SK-N-SH treated with all-trans-retinoic acid at 6 μM for 48 hours (cell line): ENCODE measurements around the gene ACAA1.

Experiments used
- ATAC-seq: fragments of 200-7000 bp; cut with Tn5 transposase; 3 replicates; pipeline ENCODE4 v1.9.1; 2020; ENCODE audit warnings: mild to moderate bottlenecking, moderate library complexity
- ARNTL ChIP-seq: fragments of 450-650 bp; formaldehyde crosslinking; IDR thresholded peaks from 2 replicates; pipeline ENCODE4 v1.5.0; 2020; ENCODE audit warnings: low read depth, mild to moderate bottlenecking, moderate library complexity, borderline replicate concordance
- BACH2 ChIP-seq: fragments of 250-450 bp; sonication (Bioruptor Pico); IDR thresholded peaks from 2 replicates; pipeline ENCODE4 v1.9.0; 2021; ENCODE audit warnings: mild to moderate bottlenecking, borderline replicate concordance
- CREB5 ChIP-seq: fragments of 250-450 bp; sonication (Bioruptor Pico); IDR thresholded peaks from 2 replicates; pipeline ENCODE4 v1.5.1; 2020; ENCODE audit warnings: low read depth, mild to moderate bottlenecking, moderate library complexity
- CSDC2 ChIP-seq: fragments of 250-450 bp; sonication (Bioruptor Pico); IDR thresholded peaks from 2 replicates; pipeline ENCODE4 v1.5.0; 2020; ENCODE audit warnings: mild to moderate bottlenecking, moderate library complexity
- GLIS3 ChIP-seq: fragments of 250-450 bp; sonication (Bioruptor Pico); IDR thresholded peaks from 2 replicates; pipeline ENCODE4 v1.5.0; 2020; ENCODE audit warnings: mild to moderate bottlenecking, moderate library complexity
- ISL1 ChIP-seq: fragments of 250-450 bp; sonication (Bioruptor Pico); IDR thresholded peaks from 2 replicates; pipeline ENCODE4 v2.1.2; 2022; ENCODE audit warnings: mild to moderate bottlenecking, moderate library complexity
- OSR1 ChIP-seq: fragments of 250-450 bp; sonication (Bioruptor Pico); IDR thresholded peaks from 2 replicates; pipeline ENCODE4 v1.8.0; 2022; ENCODE audit warnings: moderate library complexity, mild to moderate bottlenecking, inconsistent platforms
- PPARA ChIP-seq: fragments of 250-450 bp; sonication (Bioruptor Pico); IDR thresholded peaks from 2 replicates; pipeline ENCODE4 v1.5.0; 2020; ENCODE audit warnings: mild to moderate bottlenecking, borderline replicate concordance
- RARB ChIP-seq: fragments of 250-450 bp; sonication (Bioruptor Pico); IDR thresholded peaks from 2 replicates; pipeline ENCODE4 v1.8.0; 2021; ENCODE audit warnings: mild to moderate bottlenecking, moderate library complexity
- SNAI2 ChIP-seq: fragments of 250-450 bp; sonication (Bioruptor Pico); IDR thresholded peaks from 2 replicates; pipeline ENCODE4 v1.5.0; 2020; ENCODE audit warnings: mild to moderate bottlenecking, moderate library complexity
- TCF4 ChIP-seq: fragments of 250-450 bp; sonication (Bioruptor Pico); IDR thresholded peaks from 2 replicates; pipeline ENCODE4 v1.8.0; 2021; ENCODE audit warnings: mild to moderate bottlenecking, moderate library complexity, borderline replicate concordance
- TOX ChIP-seq: fragments of 250-450 bp; sonication (Bioruptor Pico); IDR thresholded peaks from 2 replicates; pipeline ENCODE4 v1.8.0; 2021; ENCODE audit warnings: mild to moderate bottlenecking, moderate library complexity, borderline replicate concordance
- ZC3H10 ChIP-seq: fragments of 250-450 bp; sonication (Bioruptor Pico); IDR thresholded peaks from 2 replicates; pipeline ENCODE4 v1.5.1; 2021; ENCODE audit warnings: mild to moderate bottlenecking, moderate library complexity
- ZFP3 ChIP-seq: fragments of 250-450 bp; sonication (Bioruptor Pico); IDR thresholded peaks from 2 replicates; pipeline ENCODE4 v1.5.0; 2020; ENCODE audit warnings: mild to moderate bottlenecking, moderate library complexity
- ZFP30 ChIP-seq: fragments of 450-650 bp; formaldehyde crosslinking; IDR thresholded peaks from 2 replicates; pipeline ENCODE4 v1.5.0; 2022; ENCODE audit warnings: mild to moderate bottlenecking, moderate library complexity
- ZNF565 ChIP-seq: fragments of 450-650 bp; formaldehyde crosslinking; conservative IDR thresholded peaks from 2 replicates; pipeline ENCODE4 v1.5.0; 2020; ENCODE audit warnings: low read depth, mild to moderate bottlenecking, moderate library complexity
- ZNF70 ChIP-seq: fragments of 450-650 bp; formaldehyde crosslinking; IDR thresholded peaks from 2 replicates; pipeline ENCODE4 v1.5.0; 2020; ENCODE audit warnings: mild to moderate bottlenecking, moderate library complexity
- ZNF8 ChIP-seq: fragments of 450-650 bp; formaldehyde crosslinking; IDR thresholded peaks from 2 replicates; pipeline ENCODE4 v1.5.0; 2020; ENCODE audit warnings: mild to moderate bottlenecking, moderate library complexity
- TF ChIP-seq, protein P1 (sequence below): fragments of 250-450 bp; sonication (Bioruptor Pico); IDR thresholded peaks from 2 replicates; pipeline ENCODE4 v1.5.1; 2021; ENCODE audit warnings: mild to moderate bottlenecking, moderate library complexity
- TF ChIP-seq, protein P2 (sequence below): fragments of 250-450 bp; sonication (Bioruptor Pico); IDR thresholded peaks from 2 replicates; pipeline ENCODE4 v1.8.0; 2021; ENCODE audit warnings: low read depth, mild to moderate bottlenecking, moderate library complexity, borderline replicate concordance
- TF ChIP-seq, protein P3 (sequence below): fragments of 250-450 bp; sonication (Bioruptor Pico); IDR thresholded peaks from 2 replicates; pipeline ENCODE4 v1.5.0; 2020; ENCODE audit warnings: mild to moderate bottlenecking, moderate library complexity

Gene ACAA1

GRCh38 chr3:38154625-38155255 lies 17.8 kb upstream of the ACAA1 start (continued):
- TF ChIP-seq ARNTL (no peak), ZNF8 (CRISPR knock-in tag) (no peak)

GRCh38 chr3:38154033-38154494 lies 17.1 kb upstream of the ACAA1 start:
- TF ChIP-seq ZFP3 (CRISPR knock-in tag), result no peak
- peak; percentile 36; the same call in 1 of the 2 replicates for TF ChIP-seq ISL1
- no peak for ATAC-seq

GRCh38 chr3:38153221-38153620 lies 16.3 kb upstream of the ACAA1 start:
- TF ChIP-seq, protein P1, sequence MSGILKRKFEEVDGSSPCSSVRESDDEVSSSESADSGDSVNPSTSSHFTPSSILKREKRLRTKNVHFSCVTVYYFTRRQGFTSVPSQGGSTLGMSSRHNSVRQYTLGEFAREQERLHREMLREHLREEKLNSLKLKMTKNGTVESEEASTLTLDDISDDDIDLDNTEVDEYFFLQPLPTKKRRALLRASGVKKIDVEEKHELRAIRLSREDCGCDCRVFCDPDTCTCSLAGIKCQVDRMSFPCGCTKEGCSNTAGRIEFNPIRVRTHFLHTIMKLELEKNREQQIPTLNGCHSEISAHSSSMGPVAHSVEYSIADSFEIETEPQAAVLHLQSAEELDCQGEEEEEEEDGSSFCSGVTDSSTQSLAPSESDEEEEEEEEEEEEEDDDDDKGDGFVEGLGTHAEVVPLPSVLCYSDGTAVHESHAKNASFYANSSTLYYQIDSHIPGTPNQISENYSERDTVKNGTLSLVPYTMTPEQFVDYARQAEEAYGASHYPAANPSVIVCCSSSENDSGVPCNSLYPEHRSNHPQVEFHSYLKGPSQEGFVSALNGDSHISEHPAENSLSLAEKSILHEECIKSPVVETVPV, result no peak
- TF ChIP-seq TCF4, result no peak
- TF ChIP-seq BACH2 (CRISPR knock-in tag), result no peak
- TF ChIP-seq ARNTL, result no peak
- no peak for TF ChIP-seq PPARA (CRISPR knock-in tag)
- no peak for TF ChIP-seq TOX
- no peak for TF ChIP-seq ZFP3 (CRISPR knock-in tag)
- TF ChIP-seq OSR1, result no peak
- no peak for TF ChIP-seq ZNF8 (CRISPR knock-in tag)
- no peak for TF ChIP-seq ISL1
- TF ChIP-seq, protein P2, sequence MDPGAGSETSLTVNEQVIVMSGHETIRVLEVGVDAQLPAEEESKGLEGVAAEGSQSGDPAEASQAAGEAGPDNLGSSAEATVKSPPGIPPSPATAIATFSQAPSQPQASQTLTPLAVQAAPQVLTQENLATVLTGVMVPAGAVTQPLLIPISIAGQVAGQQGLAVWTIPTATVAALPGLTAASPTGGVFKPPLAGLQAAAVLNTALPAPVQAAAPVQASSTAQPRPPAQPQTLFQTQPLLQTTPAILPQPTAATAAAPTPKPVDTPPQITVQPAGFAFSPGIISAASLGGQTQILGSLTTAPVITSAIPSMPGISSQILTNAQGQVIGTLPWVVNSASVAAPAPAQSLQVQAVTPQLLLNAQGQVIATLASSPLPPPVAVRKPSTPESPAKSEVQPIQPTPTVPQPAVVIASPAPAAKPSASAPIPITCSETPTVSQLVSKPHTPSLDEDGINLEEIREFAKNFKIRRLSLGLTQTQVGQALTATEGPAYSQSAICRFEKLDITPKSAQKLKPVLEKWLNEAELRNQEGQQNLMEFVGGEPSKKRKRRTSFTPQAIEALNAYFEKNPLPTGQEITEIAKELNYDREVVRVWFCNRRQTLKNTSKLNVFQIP, result no peak

GRCh38 chr3:38152609-38153008 lies 15.7 kb upstream of the ACAA1 start:
- TF ChIP-seq OSR1 (no peak), ARNTL (no peak), PPARA (CRISPR knock-in tag) (no peak), ZNF8 (CRISPR knock-in tag) (no peak), CREB5 (CRISPR knock-in tag) (no peak), SNAI2 (CRISPR knock-in tag) (no peak), TCF4 (no peak), ZFP3 (CRISPR knock-in tag) (no peak), GLIS3 (CRISPR knock-in tag) (no peak), ZFP30 (CRISPR knock-in tag) (no peak), ZNF70 (CRISPR knock-in tag) (no peak), ZC3H10 (CRISPR knock-in tag) (no peak), CSDC2 (CRISPR knock-in tag) (no peak), ZNF565 (no peak)
- no peak for ATAC-seq

More at GRCh38 chr3:38153221-38153620, 16.3 kb upstream of the ACAA1 start:
- ATAC-seq, result no peak

DNA sequence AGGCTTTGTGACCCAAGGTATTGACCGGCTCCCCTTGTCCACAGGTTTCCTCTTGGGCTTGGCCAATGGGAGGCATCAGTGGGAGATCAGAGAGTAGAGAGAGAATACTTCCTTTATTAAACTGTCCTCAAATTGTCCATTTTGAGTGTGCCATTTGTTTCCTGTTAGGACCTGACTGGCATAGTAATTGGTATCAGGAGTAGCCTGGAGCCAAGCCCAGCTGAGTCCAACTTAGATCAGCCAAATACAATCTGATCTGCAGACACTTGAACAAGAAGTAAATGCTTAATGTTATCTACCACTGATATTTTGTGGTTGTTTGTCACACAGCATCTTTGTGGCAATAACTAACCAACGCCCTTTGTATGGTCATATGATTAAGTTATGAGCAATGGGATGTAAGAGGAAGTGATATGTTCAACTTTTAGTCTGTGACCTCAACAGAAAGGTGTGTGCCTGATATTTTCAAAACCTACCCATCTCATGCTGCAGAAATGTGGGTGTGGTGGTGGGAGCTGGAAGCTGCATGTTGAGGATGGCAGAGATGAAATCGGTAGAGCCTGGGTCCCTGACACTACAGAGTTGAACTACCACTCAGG lies 14.8 kb upstream of the ACAA1 start:
- ATAC-seq, result no peak
- TF ChIP-seq TOX, result no peak
- TF ChIP-seq PPARA (CRISPR knock-in tag), result no peak
- no peak for TF ChIP-seq GLIS3 (CRISPR knock-in tag)
- no peak for TF ChIP-seq TCF4
- no peak for TF ChIP-seq OSR1
- TF ChIP-seq ZNF70 (CRISPR knock-in tag), result no peak
- no peak for TF ChIP-seq SNAI2 (CRISPR knock-in tag)
- no peak for TF ChIP-seq ZNF565
- TF ChIP-seq, all 23 proteins: peak for 0

DNA sequence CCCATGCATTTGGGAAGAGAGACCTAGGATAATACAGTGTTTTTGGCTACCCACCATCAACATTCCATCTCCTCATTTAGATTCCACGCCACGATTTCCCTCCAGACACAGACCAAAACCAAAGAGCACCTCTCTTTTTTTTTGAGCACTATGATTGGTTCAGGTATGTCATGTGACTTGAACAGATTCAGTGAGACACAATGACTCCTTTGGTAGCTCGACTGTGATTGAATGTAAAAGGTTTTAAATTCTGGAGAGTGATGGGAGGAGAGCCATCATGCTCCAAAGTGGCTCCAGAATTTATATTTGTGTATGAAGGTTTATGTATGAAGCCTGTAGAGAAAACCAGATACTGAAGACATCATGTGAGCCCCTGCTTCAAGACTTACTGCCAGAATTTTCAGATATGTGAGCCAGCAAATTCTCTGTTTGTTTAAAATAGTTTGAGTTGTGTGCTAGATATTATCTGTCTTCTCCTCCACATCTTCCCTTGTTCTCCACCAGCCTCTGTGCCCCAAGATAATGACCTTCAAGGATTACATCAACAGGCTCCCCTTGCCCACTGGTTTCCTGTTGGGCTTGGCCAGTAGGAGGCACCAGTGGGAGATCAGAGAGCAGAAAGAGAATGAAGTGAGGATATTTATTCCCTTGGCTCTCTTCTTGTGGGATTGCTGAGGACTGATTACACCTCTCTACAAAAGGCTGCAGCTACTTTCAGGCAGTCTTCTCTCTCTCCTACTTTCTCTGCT lies 14.0 kb upstream of the ACAA1 start:
- no peak for ATAC-seq
- TF ChIP-seq, protein P3, sequence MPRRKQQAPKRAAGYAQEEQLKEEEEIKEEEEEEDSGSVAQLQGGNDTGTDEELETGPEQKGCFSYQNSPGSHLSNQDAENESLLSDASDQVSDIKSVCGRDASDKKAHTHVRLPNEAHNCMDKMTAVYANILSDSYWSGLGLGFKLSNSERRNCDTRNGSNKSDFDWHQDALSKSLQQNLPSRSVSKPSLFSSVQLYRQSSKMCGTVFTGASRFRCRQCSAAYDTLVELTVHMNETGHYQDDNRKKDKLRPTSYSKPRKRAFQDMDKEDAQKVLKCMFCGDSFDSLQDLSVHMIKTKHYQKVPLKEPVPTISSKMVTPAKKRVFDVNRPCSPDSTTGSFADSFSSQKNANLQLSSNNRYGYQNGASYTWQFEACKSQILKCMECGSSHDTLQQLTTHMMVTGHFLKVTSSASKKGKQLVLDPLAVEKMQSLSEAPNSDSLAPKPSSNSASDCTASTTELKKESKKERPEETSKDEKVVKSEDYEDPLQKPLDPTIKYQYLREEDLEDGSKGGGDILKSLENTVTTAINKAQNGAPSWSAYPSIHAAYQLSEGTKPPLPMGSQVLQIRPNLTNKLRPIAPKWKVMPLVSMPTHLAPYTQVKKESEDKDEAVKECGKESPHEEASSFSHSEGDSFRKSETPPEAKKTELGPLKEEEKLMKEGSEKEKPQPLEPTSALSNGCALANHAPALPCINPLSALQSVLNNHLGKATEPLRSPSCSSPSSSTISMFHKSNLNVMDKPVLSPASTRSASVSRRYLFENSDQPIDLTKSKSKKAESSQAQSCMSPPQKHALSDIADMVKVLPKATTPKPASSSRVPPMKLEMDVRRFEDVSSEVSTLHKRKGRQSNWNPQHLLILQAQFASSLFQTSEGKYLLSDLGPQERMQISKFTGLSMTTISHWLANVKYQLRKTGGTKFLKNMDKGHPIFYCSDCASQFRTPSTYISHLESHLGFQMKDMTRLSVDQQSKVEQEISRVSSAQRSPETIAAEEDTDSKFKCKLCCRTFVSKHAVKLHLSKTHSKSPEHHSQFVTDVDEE (CRISPR knock-in tag), result no peak
- no peak for TF ChIP-seq RARB
- TF ChIP-seq ZC3H10 (CRISPR knock-in tag), result no peak
- no peak for TF ChIP-seq ZNF8 (CRISPR knock-in tag)
- no peak for TF ChIP-seq ZFP30 (CRISPR knock-in tag)
- TF ChIP-seq, protein P1, result no peak
- TF ChIP-seq ZFP3 (CRISPR knock-in tag), result no peak
- TF ChIP-seq CSDC2 (CRISPR knock-in tag), result no peak
- no peak for TF ChIP-seq ARNTL
- no peak for TF ChIP-seq PPARA (CRISPR knock-in tag)
- no peak for TF ChIP-seq SNAI2 (CRISPR knock-in tag)
- no peak for TF ChIP-seq ZNF70 (CRISPR knock-in tag)
